Stimulated activated CD4-positive, alpha-beta T cell treated with anti-CD3 and anti-CD28 coated beads, Interleukin-4, amount 100 ng/mL, for 1 hour (primary cell): ENCODE results near the gene DLK2.
"Not testable (repeated sequence)": the region's sequence is repeated elsewhere in the genome, so short reads cannot be mapped to it uniquely, and the experiment has no call there.

Experiments
- DNase-seq: peaks from one replicate; pipeline ENCODE4 v3.0.0-alpha.2; 2020

The DLK2 gene

GRCh38 chr6:43421831-43422230, 33.5 kb downstream of the DLK2 start:
- DNase-seq: no peak

DNA sequence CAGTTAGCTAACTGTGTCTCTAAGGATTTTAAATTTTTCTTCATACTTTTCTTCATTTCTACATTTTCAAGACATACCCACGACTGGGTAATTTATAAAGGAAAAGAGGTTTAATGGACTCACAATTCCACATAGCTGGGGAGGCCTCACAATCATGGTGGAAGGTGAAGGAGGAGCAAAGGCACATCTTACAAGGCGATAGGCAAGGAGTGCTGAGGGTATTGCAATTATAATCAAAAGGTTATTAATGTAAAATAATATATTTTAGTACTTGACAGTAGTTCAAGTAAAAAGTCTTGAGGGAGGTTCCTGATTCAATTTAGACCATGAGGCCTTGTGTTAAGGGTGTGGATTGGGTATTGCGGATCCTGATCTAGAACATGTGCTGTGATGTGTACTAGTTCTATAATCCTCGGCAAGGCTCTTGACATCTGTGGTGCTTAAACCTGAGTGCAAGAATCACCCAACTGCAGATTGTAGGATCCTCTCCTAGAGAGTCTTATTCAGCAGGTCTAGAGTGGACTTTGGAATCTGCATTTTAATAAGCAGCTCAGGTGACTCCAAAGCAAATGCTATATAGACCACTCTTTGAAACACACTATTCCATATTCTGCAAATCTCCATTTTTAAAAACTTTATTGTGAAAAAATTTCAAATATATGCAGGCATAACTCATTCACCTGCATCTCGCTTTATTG, 35.2 kb downstream of the DLK2 start:
- DNase-seq: no peak

GRCh38 chr6:43416935-43417334, 38.4 kb downstream of the DLK2 start:
- no peak for DNase-seq

GRCh38 chr6:43415275-43415674, 40.1 kb downstream of the DLK2 start:
- DNase-seq: not testable (repeated sequence)

DNA sequence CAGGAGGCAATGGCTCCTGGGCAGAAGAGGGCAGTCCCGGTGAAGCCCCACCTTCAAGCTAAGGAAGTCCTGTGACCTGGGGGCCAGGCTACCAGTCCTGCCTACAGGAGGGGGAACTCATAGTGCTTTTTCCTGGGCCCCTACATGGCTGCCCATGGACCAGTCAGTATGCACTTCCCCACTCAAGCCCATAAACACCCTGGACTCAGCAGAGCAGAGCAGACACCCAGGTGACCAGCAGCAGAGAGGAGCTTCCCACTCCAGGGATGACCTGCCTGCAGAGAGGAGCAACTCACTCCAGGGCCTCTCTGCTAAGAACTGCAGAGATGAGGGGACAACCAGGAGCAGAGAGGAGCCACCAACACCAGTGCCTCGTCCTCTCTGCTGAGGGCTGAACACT, 42.3 kb downstream of the DLK2 start:
- DNase-seq: no peak

DNA sequence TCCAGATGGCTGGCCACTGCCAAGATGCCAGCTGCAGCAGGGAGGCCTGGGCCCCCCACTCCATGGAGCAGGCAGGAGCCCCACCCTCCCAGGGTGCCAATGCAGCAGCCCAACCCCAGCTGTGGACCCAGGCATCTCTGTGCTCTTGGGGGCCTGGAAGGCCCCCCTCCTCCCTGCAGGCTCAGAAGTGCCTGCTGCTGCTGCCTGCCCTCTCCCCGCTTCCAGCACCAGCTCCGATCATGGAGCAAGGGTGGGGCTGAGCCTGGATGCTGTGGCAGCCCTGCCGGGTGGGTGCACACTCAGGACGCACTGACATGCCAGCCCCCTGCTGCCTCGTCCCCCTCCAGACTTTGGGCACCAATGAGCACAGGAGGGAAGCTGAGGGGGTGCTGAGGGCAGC, 42.8 kb downstream of the DLK2 start:
- DNase-seq: no peak

DNA sequence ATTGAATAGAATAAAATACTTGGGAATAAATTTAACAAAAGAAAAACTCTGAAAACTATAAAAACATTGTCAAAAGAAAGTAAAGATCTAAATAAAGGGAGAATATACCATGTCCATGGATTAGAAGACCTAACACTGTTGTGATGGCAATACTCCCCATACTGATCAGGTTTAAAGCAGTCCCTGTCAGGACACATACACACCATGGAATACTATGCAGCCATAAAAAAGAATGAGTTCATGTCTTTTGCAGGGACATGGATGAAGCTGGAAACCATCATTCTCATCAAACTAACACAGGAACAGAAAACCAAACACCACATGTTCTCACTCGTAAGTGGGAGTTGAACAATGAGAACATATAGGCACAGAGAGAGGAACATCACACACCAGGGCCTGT, 44.6 kb downstream of the DLK2 start:
- not testable (repeated sequence) for DNase-seq

- DNase-seq: no peak
Observed at GRCh38 chr6:43408259-43408658, 47.1 kb downstream of the DLK2 start.

GRCh38 chr6:43407296-43407695, 48.1 kb downstream of the DLK2 start:
- no peak for DNase-seq

GRCh38 chr6:43405354-43405753, 50.0 kb downstream of the DLK2 start:
- no peak for DNase-seq

DNA sequence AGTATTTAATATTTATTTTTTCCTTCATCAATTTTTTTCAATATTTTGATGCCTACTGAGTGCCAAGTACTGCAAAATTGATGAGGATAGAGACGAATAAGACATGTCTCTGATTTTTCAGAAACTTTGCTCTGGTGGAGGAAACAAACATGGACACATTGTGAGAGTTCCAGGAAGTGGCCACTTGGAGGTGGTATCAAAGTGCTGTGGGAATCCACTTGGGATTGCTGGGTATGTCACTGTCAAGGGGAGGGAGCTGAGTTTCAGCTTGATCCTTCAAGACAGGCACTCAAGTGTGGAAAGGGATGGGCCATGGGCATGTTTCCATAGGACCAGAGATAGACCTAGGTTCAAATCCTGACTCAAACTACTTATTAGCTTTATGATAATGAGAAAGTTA, 52.5 kb downstream of the DLK2 start:
- no peak for DNase-seq

- DNase-seq: no peak
Observed at GRCh38 chr6:43401730-43402129, 53.6 kb downstream of the DLK2 start.
